Fibroblast of villous mesenchyme (primary cell): ENCODE data around the gene POC1B. TPM values are rescaled to one million over a fixed set of nuclear protein-coding genes. Genes with fewer than 3 reads are reported as not detected.

Experiments used
- DNase-seq: peaks from one replicate; pipeline ENCODE4 v3.0.0-alpha.2; 2010; ENCODE audit warnings: low read depth
- H3K4me3 ChIP-seq: 2 replicates; pipeline ENCODE4 v1.5.1; 2011; ENCODE audit warnings: low read depth, mild to moderate bottlenecking, low read length
- total RNA-seq: library from RNA; depleted of rRNA; stranded (reverse); fragments of >200 nt; gene quantifications from 2 replicates; pipeline ENCODE4 v1.2.3, GENCODE V29; 2012
- TF ChIP-seq, protein P1 (sequence below): IDR thresholded peaks from 2 replicates; pipeline ENCODE4 v1.5.1; 2012; ENCODE audit warnings: low read depth, mild to moderate bottlenecking, low read length; ENCODE audit not compliant: insufficient read depth

The POC1B gene
- total RNA-seq, 1 donor, result 35.0 TPM

DNA sequence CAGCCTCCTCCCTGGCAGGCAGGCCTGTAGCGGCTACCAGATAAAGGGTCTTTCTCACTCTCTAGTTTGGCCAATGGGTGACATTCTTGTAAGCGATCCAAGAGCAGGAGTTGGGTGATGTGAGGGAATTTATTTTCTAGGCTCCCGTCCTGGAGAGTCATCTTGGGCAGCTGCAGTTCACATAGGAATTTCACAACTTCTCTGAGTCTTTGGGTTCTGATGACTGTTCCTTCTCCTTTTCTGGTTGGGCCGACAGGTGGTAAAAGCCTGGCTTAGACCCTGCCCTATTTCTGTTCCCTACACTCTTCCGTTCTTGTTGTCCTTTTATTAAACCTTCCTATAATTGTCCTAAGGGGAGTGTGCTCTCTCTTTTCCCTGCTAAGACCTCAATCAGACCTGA lies 42.6 kb upstream of the POC1B start:
- TF ChIP-seq, protein P1, sequence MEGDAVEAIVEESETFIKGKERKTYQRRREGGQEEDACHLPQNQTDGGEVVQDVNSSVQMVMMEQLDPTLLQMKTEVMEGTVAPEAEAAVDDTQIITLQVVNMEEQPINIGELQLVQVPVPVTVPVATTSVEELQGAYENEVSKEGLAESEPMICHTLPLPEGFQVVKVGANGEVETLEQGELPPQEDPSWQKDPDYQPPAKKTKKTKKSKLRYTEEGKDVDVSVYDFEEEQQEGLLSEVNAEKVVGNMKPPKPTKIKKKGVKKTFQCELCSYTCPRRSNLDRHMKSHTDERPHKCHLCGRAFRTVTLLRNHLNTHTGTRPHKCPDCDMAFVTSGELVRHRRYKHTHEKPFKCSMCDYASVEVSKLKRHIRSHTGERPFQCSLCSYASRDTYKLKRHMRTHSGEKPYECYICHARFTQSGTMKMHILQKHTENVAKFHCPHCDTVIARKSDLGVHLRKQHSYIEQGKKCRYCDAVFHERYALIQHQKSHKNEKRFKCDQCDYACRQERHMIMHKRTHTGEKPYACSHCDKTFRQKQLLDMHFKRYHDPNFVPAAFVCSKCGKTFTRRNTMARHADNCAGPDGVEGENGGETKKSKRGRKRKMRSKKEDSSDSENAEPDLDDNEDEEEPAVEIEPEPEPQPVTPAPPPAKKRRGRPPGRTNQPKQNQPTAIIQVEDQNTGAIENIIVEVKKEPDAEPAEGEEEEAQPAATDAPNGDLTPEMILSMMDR, result no peak

DNA sequence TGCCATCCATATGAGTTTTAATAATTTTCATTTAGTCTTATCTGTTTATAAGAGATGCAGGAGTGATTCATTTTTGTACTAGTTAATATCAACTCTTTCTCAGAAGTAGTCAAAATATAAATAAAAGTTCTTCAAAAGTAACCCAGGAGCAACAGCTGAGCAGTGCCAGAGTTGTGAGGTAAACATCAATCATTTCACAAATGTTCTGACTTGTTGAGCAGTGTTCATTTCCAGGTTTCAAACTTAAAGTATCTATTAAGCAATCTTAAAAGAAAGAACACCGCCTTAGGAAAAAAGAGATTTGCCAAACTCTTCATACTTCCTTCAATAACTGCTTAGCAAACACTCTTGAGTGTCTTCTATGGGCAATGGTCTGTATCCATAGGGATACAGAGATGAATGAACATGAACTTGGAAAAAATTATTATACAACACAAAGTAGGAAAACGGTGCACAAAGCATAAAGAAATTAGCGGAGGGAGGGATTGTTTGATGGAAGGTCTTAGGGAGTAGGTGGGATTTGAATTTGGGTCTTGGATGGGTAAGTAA lies 41.9 kb upstream of the POC1B start:
- TF ChIP-seq, protein P1, result no peak
- no peak overlapping the region for H3K4me3 ChIP-seq
- peak; percentile 49 for DNase-seq

More for the DNA sequence above, 42.6 kb upstream of the POC1B start:
- no peak overlapping the region for H3K4me3 ChIP-seq
- peak; percentile 34 for DNase-seq

DNA sequence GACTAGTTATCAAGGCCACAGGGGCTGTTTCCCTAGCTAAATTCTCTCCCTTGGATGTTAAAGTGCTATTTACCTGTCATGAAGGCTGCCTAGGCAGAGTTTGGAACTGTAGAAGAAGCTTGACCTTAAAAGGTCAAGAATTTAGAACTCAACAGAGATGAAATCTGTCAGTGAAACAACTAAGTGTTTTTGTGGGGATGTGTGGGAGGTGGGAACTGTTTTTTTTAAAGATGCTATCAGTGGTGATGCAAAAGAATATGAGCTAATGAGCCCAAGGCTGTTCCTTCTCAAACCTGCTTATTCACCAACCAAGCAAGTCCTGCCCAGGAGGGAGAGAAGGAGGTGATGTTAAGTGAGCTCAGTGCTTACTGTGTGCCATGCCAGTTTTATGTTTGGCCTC lies 40.8 kb upstream of the POC1B start:
- TF ChIP-seq, protein P1, result no peak
- no peak overlapping the region for H3K4me3 ChIP-seq
- DNase-seq, result peak; percentile 69

DNA sequence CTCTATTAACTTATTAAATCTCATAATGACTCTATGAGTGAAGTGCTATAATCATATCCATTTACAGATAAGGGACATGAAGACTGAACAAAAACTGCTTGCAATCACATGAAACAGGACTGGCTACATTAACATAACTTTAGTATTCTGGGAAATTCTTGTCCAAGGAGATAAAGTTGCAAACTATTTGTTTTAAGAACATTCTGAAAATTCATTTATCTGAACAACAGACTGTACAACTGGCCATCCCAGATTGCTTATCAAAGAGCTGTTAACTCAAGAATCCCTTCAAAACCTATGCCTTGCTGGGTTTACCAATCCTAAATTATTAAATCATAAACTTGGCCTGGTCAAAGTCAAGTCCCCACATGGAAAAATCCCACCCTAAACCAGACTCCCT lies 39.2 kb upstream of the POC1B start:
- H3K4me3 ChIP-seq, result no peak overlapping the region
- TF ChIP-seq, protein P1, result no peak
- DNase-seq, result no peak

DNA sequence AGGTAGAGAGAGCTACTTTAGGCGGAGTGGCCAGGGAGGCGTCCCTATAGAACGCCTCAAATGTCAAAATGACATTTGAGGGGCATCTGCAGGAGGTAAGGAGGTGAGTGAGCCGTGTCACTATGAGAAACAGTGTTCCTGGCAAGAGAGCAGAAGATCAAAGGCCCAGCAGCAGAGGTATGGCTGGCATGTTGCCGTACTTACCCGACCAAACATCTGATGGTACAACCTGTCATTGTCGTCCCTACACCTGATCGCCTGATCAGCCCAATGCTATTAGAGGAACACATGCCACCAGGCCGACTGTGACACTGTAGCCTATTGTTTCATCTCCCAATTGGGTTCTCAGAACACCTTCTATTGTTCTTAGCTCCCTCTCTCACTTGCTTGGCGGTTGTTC lies 33.9 kb upstream of the POC1B start:
- DNase-seq, result no peak

DNA sequence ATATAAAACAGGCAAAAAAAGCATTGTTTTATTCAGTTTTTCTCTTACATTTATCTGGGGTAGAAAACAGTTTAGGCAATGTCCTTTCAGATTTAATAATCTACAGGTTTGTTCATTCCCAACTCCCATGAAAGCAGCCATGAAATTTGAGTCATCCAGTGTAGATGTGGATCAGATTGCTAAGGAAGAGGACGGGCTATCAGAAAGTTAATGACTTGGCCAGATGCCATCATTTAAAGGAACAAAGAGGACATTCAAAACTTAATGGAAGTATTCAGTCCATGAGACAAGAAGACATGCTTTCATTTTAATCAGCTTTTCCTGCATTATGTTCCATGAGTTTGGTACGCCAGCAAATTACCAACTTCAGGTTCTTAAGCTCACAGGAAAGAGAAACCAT lies 31.1 kb upstream of the POC1B start:
- TF ChIP-seq, protein P1, result no peak
- H3K4me3 ChIP-seq, result no peak overlapping the region
- no peak for DNase-seq

More for the DNA sequence above, 33.9 kb upstream of the POC1B start:
- TF ChIP-seq, protein P1, result no peak
- no peak overlapping the region for H3K4me3 ChIP-seq

DNA sequence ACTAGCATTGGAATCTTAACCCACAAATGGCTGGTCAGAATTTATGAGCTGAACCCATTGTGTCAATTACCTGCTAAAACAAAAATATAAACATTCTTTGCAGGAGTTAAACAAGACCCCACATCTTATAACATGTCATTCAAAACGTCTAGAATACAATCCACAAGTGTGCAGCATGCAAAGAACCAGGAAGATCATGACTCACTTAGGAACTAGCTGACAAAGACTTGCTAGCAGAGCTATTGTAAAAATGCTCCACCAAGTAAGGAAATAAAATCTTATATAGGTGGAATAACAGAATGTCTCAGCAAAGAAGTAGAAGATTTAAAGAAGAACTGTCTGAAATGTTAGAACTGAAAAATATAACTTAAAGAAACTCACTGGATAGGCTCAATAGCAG lies 26.5 kb upstream of the POC1B start:
- H3K4me3 ChIP-seq, result no peak overlapping the region
- TF ChIP-seq, protein P1, result no peak
- DNase-seq, result no peak
